Heart left ventricle (tissue), 13 donors: ENCODE results near the gene CASK.

Experiments used
- POLR2A ChIP-seq, 2 donors: fragments of 450-650 bp; IDR thresholded peaks; one replicate each; pipeline ENCODE4 v1.6.1; 2017; ENCODE audit warnings: antibody characterized with exemption in 2 of 2, mild to moderate bottlenecking in 2 of 2, moderate library complexity in 2 of 2
- TF ChIP-seq, protein P1 (sequence below), 12 donors: fragments of 200-600 bp; sonication (generic) in 4 of 12; IDR thresholded peaks; one replicate each; pipeline versions ENCODE4 v1.5.0 to v1.8.0; 2018 to 2022; ENCODE audit warnings: antibody characterized with exemption in 12 of 12, mild to moderate bottlenecking in 5 of 12
- donor health status: ischemic (EF 13 %, LVEDD 7.1; RV severe dilation, severe dysfunction).
- donor health status: DM: no; HTN: yes; CAD: no.
- donor health status: DM: no; HTN: no; CAD: no.
- donor health status: ischemic (EF 25% LVEDD 6.9; RV normal size, moderate dysfunction).
- donor health status: ischemic (EF 25% LVEDD 5.7; RV mildly dilated, moderate dysfunction).
- donor health status: ischemic (EF 35%, LVEDD 5.7; RV mildly dilated, moderate dysfunction).
- donor health status: nonischemic (EF 11% LVEDD 7.7; RV severe dilation, severe dysfunction).
- donor health status: DM: yes; HTN: yes; CAD: no.
- donor health status: PGD.
- donor health status: ischemic (EF 29% LVEDD 5.4; RV normal size, mild dysfunction).
- donor health status: nonischemic (EF 23%, LVEDD 6.1; RV moderate dilation, normal function).

DNA sequence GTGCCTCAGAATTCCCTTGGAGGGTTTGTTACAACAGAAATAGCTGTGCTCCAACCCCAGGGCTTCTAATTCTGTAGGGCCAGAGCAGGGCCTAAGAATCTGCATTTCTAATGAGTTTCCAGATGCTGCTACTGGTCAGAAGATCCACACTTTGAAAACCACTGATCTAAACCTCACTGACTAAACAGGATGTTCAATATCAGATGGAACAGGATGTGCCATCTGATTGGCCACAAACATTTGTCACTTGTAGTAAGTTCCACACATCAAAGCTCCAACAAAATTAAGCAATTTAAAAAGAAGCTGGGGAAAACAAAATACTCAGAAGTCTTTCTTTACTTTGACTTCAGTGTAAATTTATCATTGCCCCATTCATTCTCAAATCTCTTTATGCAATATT, 14.3 kb downstream of the CASK start:
- TF ChIP-seq, protein P1, sequence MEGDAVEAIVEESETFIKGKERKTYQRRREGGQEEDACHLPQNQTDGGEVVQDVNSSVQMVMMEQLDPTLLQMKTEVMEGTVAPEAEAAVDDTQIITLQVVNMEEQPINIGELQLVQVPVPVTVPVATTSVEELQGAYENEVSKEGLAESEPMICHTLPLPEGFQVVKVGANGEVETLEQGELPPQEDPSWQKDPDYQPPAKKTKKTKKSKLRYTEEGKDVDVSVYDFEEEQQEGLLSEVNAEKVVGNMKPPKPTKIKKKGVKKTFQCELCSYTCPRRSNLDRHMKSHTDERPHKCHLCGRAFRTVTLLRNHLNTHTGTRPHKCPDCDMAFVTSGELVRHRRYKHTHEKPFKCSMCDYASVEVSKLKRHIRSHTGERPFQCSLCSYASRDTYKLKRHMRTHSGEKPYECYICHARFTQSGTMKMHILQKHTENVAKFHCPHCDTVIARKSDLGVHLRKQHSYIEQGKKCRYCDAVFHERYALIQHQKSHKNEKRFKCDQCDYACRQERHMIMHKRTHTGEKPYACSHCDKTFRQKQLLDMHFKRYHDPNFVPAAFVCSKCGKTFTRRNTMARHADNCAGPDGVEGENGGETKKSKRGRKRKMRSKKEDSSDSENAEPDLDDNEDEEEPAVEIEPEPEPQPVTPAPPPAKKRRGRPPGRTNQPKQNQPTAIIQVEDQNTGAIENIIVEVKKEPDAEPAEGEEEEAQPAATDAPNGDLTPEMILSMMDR (IDR thresholded peaks at IDR 0.05), result no peak
- TF ChIP-seq POLR2A (IDR thresholded peaks at IDR 0.05), result no peak
